OCI-LY7 (cell line): ENCODE results near the gene MTX2. TPM values are rescaled to one million over a fixed set of nuclear protein-coding genes. Genes with fewer than 3 reads are reported as not detected.

Source experiments
- BruUV-seq: library from RNA; stranded (reverse); fragments of 400-500 nt; replicated peaks from 2 replicates; lab custom pipeline; 2021; lab: Mats Ljungman, UMichigan
- CTCF ChIA-PET: fragments of 300-600 bp; sonication (Branson Sonifier 250); formaldehyde crosslinking; loops from one replicate; lab custom pipeline; 2022; ENCODE audit warnings: antibody characterized with exemption; ENCODE audit not compliant: unreplicated experiment; lab: Charles Lee
- POLR2A ChIA-PET: fragments of 300-600 bp; sonication (Branson Sonifier 250); formaldehyde crosslinking; loops from one replicate; lab custom pipeline; 2022; ENCODE audit warnings: antibody characterized with exemption; lab: Charles Lee
- DNase-seq: peaks from one replicate; pipeline ENCODE4 v3.0.0-alpha.2; 2015; ENCODE audit warnings: low spot score
- H2AFZ ChIP-seq: fragments of 200-600 bp; sonication (generic), shearing (Covaris generic); 2 replicates; pipeline ENCODE4 v1.6.1; 2014; ENCODE audit warnings: mild to moderate bottlenecking, antibody characterized with exemption, low read length, moderate library complexity
- H3K27ac ChIP-seq: fragments of 200-600 bp; sonication (generic); 2 replicates; pipeline ENCODE4 v1.5.1; 2014; ENCODE audit warnings: mixed run types, low read depth, mild to moderate bottlenecking, moderate library complexity, low read length, inconsistent platforms; ENCODE audit not compliant: poor library complexity, severe bottlenecking
- H3K36me3 ChIP-seq: fragments of 200-600 bp; sonication (generic); 2 replicates; pipeline ENCODE4 v1.6.1; 2014; ENCODE audit warnings: mild to moderate bottlenecking, antibody characterized with exemption, low read length, moderate library complexity, mixed read lengths; ENCODE audit not compliant: insufficient read depth
- H3K4me1 ChIP-seq: fragments of 200-600 bp; sonication (generic); 2 replicates; pipeline ENCODE4 v1.5.1; 2014; ENCODE audit warnings: mild to moderate bottlenecking, low read length; ENCODE audit not compliant: insufficient read depth, poor library complexity, severe bottlenecking
- H3K4me2 ChIP-seq: fragments of 200-600 bp; sonication (generic); 2 replicates; pipeline ENCODE4 v1.6.1; 2014; ENCODE audit warnings: mild to moderate bottlenecking, low read length
- H3K4me3 ChIP-seq: fragments of 200-600 bp; sonication (generic); 2 replicates; pipeline ENCODE4 v1.5.1; 2014; ENCODE audit warnings: mild to moderate bottlenecking, low read depth, low read length; ENCODE audit not compliant: poor library complexity, severe bottlenecking
- H3K79me2 ChIP-seq: fragments of 200-600 bp; sonication (generic); 2 replicates; pipeline ENCODE4 v1.6.1; 2016; ENCODE audit warnings: low read depth, mild to moderate bottlenecking, low read length, moderate library complexity, mixed read lengths; ENCODE audit not compliant: insufficient read depth
- H3K9me2 ChIP-seq: fragments of 200-600 bp; sonication (generic); 2 replicates; pipeline ENCODE4 v1.6.1; 2016; ENCODE audit warnings: mild to moderate bottlenecking, low read length, mixed read lengths; ENCODE audit not compliant: insufficient read depth
- H3K9me3 ChIP-seq: fragments of 200-600 bp; sonication (generic); 2 replicates; pipeline ENCODE4 v1.6.1; 2014; ENCODE audit warnings: mild to moderate bottlenecking, mixed run types, low read length, mixed read lengths
- H4K20me1 ChIP-seq: fragments of 200-600 bp; sonication (generic); 2 replicates; pipeline ENCODE4 v1.6.1; 2014; ENCODE audit warnings: mild to moderate bottlenecking, antibody characterized with exemption, low read length, moderate library complexity, mixed read lengths; ENCODE audit not compliant: insufficient read depth
- CTCF ChIP-seq: fragments of 200-600 bp; sonication (generic); conservative IDR thresholded peaks from 2 replicates; pipeline ENCODE4 v1.5.1; 2014; ENCODE audit warnings: mild to moderate bottlenecking, antibody characterized with exemption, low read length, moderate library complexity, mixed read lengths
- EZH2phosphoT487 ChIP-seq: fragments of 200-600 bp; sonication (generic); IDR thresholded peaks from 2 replicates; pipeline ENCODE4 v1.6.1; 2018; ENCODE audit warnings: low read depth, borderline replicate concordance, mild to moderate bottlenecking, mixed run types, antibody characterized with exemption, low read length, moderate library complexity, mixed read lengths
- intact Hi-C: fragments of 100-400 bp; cut with micrococcal nuclease; formaldehyde crosslinking; loops from one replicate; pipeline ENCODE4 v1.10.0; 2022; ENCODE audit not compliant: unreplicated experiment
- total RNA-seq, 2 experiments: library from RNA; depleted of rRNA in 1 of 2; stranded (reverse); fragments of >200 nt in 1 of 2; shearing (Covaris generic) in 1 of 2; gene quantifications; 2 replicates each; pipeline ENCODE4 v1.2.3, GENCODE V29; 2014 to 2022

MTX2 gene
- total RNA-seq, 2 experiments from 2014 or later = 31.9 to 71.3 TPM

GRCh38 chr2:176330612-176331011, 61.4 kb downstream of the MTX2 start:
- ChIA-PET POLR2A (interaction anchor here (1.0 kb wide), 1 partner anchor 11 kb away, joined by 5 read pairs; no protein-coding TSS in a partner anchor), CTCF (no interaction called here)
- Histone ChIP-seq H3K9me2 (no peaks in the 10 kb centered on the region), H3K9me3 (no peaks in the 10 kb centered on the region), H3K4me2 (no peak overlapping the region), H3K27ac (no peak overlapping the region), H3K4me3 (no peak overlapping the region), H3K36me3 (peaks cover 19% of the 10 kb centered on the region; the same call in 1 of the 2 replicates), H4K20me1 (no peaks in the 10 kb centered on the region), H3K79me2 (no peaks in the 10 kb centered on the region), H3K4me1 (peaks cover 3% of the 10 kb centered on the region), H2AFZ (no peak overlapping the region)
- no peak for DNase-seq
- no peak for TF ChIP-seq EZH2phosphoT487
- TF ChIP-seq CTCF = no peak
- intact Hi-C loops = no loop called here
- BruUV-seq = no TSS peak

DNA sequence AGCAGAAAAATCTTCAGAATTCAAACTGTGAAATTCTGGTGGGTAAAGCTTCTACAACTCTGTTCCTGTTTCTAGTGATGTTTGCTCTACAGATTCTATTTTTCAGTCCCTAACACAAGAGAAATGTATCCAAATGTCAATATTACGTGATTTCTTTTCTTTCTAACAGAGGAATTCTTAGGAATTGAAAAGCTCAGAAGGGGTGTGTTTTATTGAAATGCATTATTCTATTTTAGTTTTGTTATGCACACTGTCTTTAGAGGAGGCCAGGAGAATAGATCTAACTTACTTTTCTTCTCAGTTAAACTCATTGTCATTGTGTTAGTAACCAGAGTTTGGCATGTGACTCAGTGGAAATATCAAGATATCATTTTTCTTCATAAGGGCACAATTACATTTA, 62.4 kb downstream of the MTX2 start:
- no peaks in the 10 kb centered on the region for H3K9me3 ChIP-seq
- TF ChIP-seq EZH2phosphoT487 (no peak), CTCF (no peak)
- BruUV-seq = no TSS peak
- no peak overlapping the region for H3K4me2 ChIP-seq
- H3K4me1 ChIP-seq = peaks cover 3% of the 10 kb centered on the region
- DNase-seq = no peak
- POLR2A ChIA-PET = interaction anchor here (0.6 kb wide), 1 partner anchor 124 kb away, joined by 4 read pairs; no protein-coding TSS in a partner anchor
- H3K79me2 ChIP-seq = no peaks in the 10 kb centered on the region
- H3K27ac ChIP-seq = no peak overlapping the region
- H3K36me3 ChIP-seq = peaks cover 19% of the 10 kb centered on the region; the same call in 1 of the 2 replicates
- CTCF ChIA-PET = no interaction called here
- no peaks in the 10 kb centered on the region for H3K9me2 ChIP-seq
- intact Hi-C loops = no loop called here
- H3K4me3 ChIP-seq = no peak overlapping the region
- no peaks in the 10 kb centered on the region for H4K20me1 ChIP-seq
- H2AFZ ChIP-seq = no peak overlapping the region

DNA sequence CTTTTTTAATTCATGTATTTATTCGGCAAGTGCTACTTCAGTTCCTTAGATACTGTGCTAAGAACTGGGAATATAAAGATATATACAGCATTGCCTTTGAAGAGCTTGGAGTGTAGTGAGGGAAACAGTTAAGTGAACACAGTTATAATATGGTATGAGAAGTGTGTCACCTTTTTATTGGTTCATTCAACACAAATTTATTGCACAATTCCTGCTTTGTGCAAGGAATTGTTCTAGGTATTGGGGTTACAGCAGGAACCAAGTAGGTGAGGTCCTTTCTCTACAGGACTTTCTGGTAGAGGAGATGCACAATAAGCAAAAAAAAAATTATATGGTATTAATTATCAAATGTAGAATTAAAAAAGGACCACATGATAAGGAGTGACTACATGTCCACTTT, 65.5 kb downstream of the MTX2 start:
- Histone ChIP-seq H4K20me1 (no peaks in the 10 kb centered on the region), H3K36me3 (peaks cover 20% of the 10 kb centered on the region), H3K79me2 (no peaks in the 10 kb centered on the region), H3K4me1 (no peaks in the 10 kb centered on the region), H3K4me2 (no peak overlapping the region), H2AFZ (no peak overlapping the region), H3K27ac (no peak overlapping the region), H3K9me2 (no peaks in the 10 kb centered on the region), H3K9me3 (no peaks in the 10 kb centered on the region), H3K4me3 (no peak overlapping the region)
- ChIA-PET POLR2A (no interaction called here), CTCF (no interaction called here)
- DNase-seq = no peak
- TF ChIP-seq EZH2phosphoT487 = no peak
- TF ChIP-seq CTCF = no peak
- intact Hi-C loops = no loop called here
- no TSS peak for BruUV-seq
